GM18867 (cell line): ENCODE data around the gene ACTC1.

Experiments used
- ATAC-seq: cut with Tn5 transposase; IDR thresholded peaks from one replicate; pipeline ENCODE4 v1.9.1; 2021; ENCODE audit warnings: mild to moderate bottlenecking, moderate library complexity; ENCODE audit not compliant: unreplicated experiment

The ACTC1 gene

DNA sequence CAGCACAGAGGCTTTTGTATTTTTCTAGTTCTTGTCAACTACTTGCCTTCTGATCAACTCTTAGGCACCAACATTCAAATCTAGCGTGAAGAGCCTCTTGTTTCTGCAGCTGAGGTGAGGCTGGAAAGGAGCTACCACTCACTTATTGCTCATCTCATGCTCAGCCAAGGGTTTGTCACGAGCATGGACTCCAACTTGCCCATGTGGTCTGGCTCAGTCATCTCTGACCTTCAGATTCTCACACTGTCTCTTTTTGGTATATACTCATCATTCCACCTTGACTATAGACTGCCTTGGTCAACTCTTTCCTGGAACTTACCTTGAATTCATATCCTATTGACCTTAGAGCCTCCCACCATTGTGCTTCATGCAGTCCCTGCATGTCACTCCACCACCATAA lies 35.4 kb downstream of the ACTC1 start:
- no peak for ATAC-seq

DNA sequence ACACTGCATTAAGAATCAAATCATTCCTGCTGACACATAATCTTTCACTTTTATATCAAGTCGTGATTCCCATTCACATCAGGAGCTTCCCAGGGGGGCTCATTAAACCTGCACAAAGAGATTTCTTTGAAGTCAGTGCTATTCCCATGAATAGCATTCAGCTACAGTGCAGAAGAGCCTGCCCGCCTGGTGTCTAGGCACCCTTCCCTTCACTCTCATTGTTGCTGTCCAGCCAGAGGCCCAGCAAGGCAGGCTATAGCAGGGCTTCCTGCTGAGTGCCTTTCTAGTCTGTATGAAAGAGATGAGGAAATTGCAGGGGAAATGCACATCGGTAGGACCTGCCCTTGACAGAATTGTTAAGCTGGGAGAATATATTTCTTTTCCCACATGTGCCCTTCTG lies 36.0 kb downstream of the ACTC1 start:
- no peak for ATAC-seq

DNA sequence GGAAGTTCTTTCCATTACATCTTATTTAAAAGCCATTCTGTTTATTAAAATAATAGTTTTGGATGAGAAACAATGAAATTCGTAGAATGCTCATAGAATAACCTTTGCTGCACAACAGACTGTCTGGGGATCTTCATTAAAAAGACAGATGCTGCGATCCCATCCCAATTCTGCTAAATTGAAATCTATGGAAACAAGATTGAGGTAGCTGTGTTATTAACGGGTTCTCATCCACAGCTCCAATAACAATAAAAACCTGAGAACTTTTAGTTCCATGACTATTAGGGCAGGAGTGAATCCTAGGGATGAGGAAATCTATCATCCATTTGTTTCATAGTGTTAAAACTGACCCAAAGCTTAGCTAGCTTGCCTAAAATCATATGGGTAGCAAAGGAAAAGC lies 38.1 kb downstream of the ACTC1 start:
- ATAC-seq, result no peak

DNA sequence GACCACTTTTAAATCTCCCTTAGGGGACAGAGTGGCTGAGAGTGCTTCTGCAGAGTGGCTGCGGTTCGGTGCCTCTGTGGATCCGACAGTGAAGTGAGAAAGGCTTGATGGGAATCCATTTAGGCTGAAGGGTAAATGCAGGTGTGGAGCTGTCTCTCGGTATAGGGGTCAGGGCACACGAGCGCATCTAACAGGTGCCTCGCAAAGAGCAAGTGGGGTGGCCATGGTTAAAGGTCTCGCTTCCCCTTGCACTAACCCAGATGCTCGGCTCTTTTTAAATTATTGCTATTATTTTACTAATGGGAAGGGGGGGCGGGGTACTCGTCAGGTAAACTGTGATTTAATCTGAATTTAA lies 40.0 kb downstream of the ACTC1 start:
- ATAC-seq, result no peak

DNA sequence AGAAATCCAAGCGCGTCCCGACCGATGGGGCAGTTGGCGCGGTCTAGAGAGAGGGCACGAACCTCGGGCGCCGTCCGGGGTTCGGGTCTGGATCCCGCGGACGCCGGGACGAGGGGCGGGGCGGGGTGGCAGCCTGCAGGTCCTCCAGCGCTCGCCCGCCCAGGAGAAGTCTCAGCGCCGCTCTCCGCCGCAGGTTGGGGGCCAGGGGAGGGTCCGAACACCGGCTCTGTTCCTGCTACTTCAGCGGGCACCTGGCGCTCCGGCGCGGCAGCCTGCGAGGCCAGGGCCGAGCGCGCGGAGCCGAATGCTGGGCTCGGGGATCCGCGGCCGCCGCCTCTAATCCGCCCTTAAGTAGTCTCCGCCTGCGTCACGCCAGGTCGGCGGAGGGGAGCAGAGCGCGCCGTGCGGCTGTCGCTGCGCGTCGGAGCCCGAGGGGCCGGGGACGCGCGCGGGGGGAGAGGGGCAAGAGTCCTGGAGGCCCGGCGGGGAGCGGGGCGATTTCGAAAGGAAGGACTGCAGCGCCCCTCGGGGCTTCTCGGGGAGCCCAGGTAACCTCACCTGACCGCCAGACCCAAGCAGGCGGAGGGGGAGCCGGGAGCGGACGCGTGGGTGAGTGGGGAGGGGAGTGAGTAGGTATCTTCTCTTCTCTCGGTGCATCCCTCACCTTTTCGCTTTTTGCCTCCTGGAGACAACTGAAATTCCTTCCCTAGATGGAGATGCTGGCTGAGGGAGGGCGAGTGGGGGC lies 40.5 kb downstream of the ACTC1 start, which contains the start of gene GJD2:
TSS of gene GJD2 (minus strand) at position 325 of the 745 bp plus-strand sequence. CDS start 510 bp downstream, outside the sequence.
- no peak for ATAC-seq

DNA sequence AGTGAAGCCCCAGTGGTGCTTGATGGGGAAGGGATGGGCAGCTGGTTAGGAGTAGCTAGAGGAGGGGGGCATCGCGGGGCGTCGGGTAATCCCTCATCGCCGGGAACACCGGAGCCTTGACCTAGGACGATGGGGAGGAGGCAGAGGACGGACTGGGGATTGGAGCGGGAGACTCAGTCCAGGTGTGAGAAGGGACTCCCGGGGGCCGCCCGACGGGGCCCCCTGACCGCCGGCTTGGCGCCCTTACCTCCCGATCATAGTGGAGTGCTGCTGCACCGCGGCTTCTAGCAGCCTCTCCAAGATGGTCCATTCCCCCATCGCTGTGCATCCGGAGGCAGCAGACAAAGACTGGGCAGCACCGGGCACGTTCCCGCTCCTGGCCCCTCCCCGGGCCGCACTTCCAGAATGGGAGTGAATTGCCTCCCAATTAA lies 41.2 kb downstream of the ACTC1 start:
- ATAC-seq, result no peak

DNA sequence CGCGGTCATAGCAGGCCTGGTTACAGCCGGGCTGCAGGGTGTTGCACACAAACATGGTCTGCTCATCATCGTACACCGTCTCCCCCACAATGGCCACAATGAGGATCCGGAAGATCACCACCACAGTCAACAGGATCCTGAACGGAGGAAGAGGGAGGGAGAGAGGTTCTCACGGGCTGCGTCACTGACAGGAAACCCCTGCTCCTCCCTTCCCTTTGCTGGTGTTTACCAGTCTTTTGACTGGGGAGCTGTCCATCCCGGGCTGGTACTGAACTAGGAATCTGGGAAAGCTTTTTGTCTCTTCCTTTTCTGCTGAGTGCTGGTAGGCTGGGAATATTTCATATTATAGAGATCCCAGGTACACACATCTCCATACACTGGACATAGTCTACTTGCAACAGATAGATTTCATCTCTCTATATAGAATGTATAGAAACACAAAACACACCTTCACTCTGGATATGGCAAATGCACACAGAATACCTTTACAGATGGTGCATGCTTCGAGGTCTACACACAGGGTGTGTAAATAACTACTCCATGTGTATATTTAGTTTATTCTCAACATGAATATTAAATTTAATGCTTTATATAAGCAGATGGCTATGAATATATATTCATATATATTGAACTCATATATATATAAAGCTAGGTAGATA lies 42.0 kb downstream of the ACTC1 start:
- no peak for ATAC-seq

DNA sequence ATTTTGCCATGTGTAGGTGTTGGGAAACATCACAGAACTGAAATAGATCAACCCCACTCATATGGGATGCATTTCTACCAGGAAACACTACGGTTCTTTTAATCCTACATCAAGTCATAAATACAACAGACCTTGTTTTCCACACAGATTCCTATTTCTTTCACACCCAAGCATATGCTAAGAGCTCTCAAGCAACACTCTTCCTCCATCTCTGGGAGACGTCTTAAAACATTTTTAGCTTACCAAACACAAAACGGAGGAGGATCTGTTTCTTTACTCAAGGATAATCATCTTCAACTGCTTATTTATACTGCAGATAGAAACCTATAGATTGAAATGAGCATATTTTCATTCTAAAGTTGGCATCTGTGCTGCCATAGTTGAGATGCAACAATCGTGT lies 45.7 kb downstream of the ACTC1 start:
- no peak for ATAC-seq
